Thyroid gland (tissue), 4 donors: ENCODE results near the gene SPI1. TPM values are rescaled to one million over a fixed set of nuclear protein-coding genes. Genes with fewer than 3 reads are reported as not detected.

ENCODE experiments used
- DNase-seq, 2 donors: peaks; one replicate each; pipeline ENCODE4 v3.0.0-alpha.2; 2019
- H3K27ac ChIP-seq, 3 donors: fragments of 200-600 bp; sonication (generic); 1 replicate in 2 of 3; 2 replicates in 1 of 3; pipeline ENCODE4 v1.5.1; 2016 to 2019; ENCODE audit warnings: mild to moderate bottlenecking in 1 of 3, moderate library complexity in 1 of 3
- H3K27me3 ChIP-seq: fragments of 200-600 bp; sonication (generic); one replicate; pipeline ENCODE4 v1.5.1; 2019
- H3K36me3 ChIP-seq, 2 donors: fragments of 200-600 bp; sonication (generic); one replicate each; pipeline ENCODE4 v1.5.1; 2016 to 2019
- H3K4me1 ChIP-seq, 2 donors: fragments of 200-600 bp; sonication (generic); one replicate each; pipeline ENCODE4 v1.5.1; 2017 to 2019
- H3K4me3 ChIP-seq, 3 donors: fragments of 200-600 bp; sonication (generic); replicated peaks in 1 of 3; 1 replicate in 2 of 3; 2 replicates in 1 of 3; pipeline ENCODE4 v1.5.1; 2016; ENCODE audit warnings: mild to moderate bottlenecking in 1 of 3
- H3K9me3 ChIP-seq: fragments of 200-600 bp; sonication (generic); one replicate; pipeline ENCODE4 v1.5.1; 2017
- CTCF ChIP-seq, 6 experiments: fragments of 200-600 bp in 3 of 6; fragments of 450-650 bp in 3 of 6; sonication (generic) in 3 of 6; IDR thresholded peaks; one replicate each; pipeline ENCODE4 v1.5.1; 2016 to 2019; ENCODE audit warnings: antibody characterized with exemption in 6 of 6, mild to moderate bottlenecking in 2 of 6, inconsistent platforms in 1 of 6, moderate library complexity in 1 of 6
- POLR2A ChIP-seq, 2 donors: fragments of 450-650 bp; IDR thresholded peaks; one replicate each; pipeline ENCODE4 v1.6.1; 2017; ENCODE audit warnings: antibody characterized with exemption in 2 of 2, mild to moderate bottlenecking in 2 of 2, moderate library complexity in 1 of 2
- WGBS, 2 donors: methylation state at CpG; one replicate each; pipeline ENCODE4 v1.1.5; 2017; 5-methylcytosine and 5-hydroxymethylcytosine counted together
- intact Hi-C: fragments of 100-400 bp; cut with DNase I; formaldehyde crosslinking; loops from one replicate; pipeline ENCODE4 v1.15.1; 2023
- total RNA-seq, 4 donors: library from RNA; depleted of rRNA; stranded (reverse); fragments of >200 nt; gene quantifications; one replicate each; pipeline ENCODE4 v1.2.3, GENCODE V29; 2016

The SPI1 gene
- total RNA-seq, 4 donors from 2014 or later, result 4.8 to 18.0 (median 5.8) TPM

GRCh38 chr11:47374720-47375019, 3.7 kb downstream of the SPI1 start:
- Histone ChIP-seq H3K27me3 (no peaks in the 10 kb centered on the region), H3K4me1 (peaks cover 19 to 28% of the 10 kb centered on the region in 2 donors), H3K9me3 (no peaks in the 10 kb centered on the region), H3K27ac (no peak overlapping the region), H3K4me3 (no peak overlapping the region), H3K36me3 (no peaks in the 10 kb centered on the region)
- TF ChIP-seq CTCF (IDR thresholded peaks at IDR 0.05) (no peak), POLR2A (IDR thresholded peaks at IDR 0.05) (no peak)
- 82 to 98% methylated on average over 4 to 5 of the region's 5 CpGs for WGBS, 2 donors
- DNase-seq, result no peak
- intact Hi-C loops, result loop anchor here (5.0 kb wide), 1 partner anchor 78 kb away; no protein-coding TSS in a partner anchor

- H3K4me1 ChIP-seq, result peaks cover 19 to 28% of the 10 kb centered on the region in 2 donors
- intact Hi-C loops, result loop anchor here (5.0 kb wide), 1 partner anchor 78 kb away; no protein-coding TSS in a partner anchor
Measured at GRCh38 chr11:47373876-47374719, 4.2 kb downstream of the SPI1 start.

GRCh38 chr11:47372422-47372821, 5.9 kb downstream of the SPI1 start:
- peaks cover 17 to 22% of the 10 kb centered on the region in 2 donors for H3K4me1 ChIP-seq
- WGBS, 2 donors, result 81 to 88% methylated on average over 7 of the region's 7 CpGs
- intact Hi-C loops, result loop anchor here (5.0 kb wide), 1 partner anchor 80 kb away; no protein-coding TSS in a partner anchor
- DNase-seq, result no peak
- no peaks in the 10 kb centered on the region for H3K9me3 ChIP-seq
- no peak overlapping the region for H3K4me3 ChIP-seq
- no peak overlapping the region for H3K27ac ChIP-seq
- no peak for TF ChIP-seq POLR2A (IDR thresholded peaks at IDR 0.05)
- TF ChIP-seq CTCF (IDR thresholded peaks at IDR 0.05), result no peak
- no peaks in the 10 kb centered on the region for H3K27me3 ChIP-seq
- no peaks in the 10 kb centered on the region for H3K36me3 ChIP-seq

More at GRCh38 chr11:47373876-47374719, 4.2 kb downstream of the SPI1 start:
- H3K36me3 ChIP-seq, result no peaks in the 10 kb centered on the region
- H3K27me3 ChIP-seq, result no peaks in the 10 kb centered on the region
- peak overlapping the region in 1 of 3 donors; percentile 11 for H3K27ac ChIP-seq
- 30 to 39% methylated on average over 13 to 14 of the region's 19 CpGs for WGBS, 2 donors
- no peaks in the 10 kb centered on the region for H3K9me3 ChIP-seq
- no peak for TF ChIP-seq POLR2A (IDR thresholded peaks at IDR 0.05)
- peak; percentile 80 to 97 (median 86) for TF ChIP-seq CTCF (IDR thresholded peaks at IDR 0.05)
- H3K4me3 ChIP-seq, result no peak overlapping the region
- DNase-seq, result peak; percentile 83 to 87

- peaks cover 0 to 4% of the 10 kb centered on the region in 2 donors for H3K4me1 ChIP-seq
- H3K9me3 ChIP-seq, result no peaks in the 10 kb centered on the region
- 59 to 68% methylated on average over 3 of the region's 3 CpGs for WGBS, 2 donors
- intact Hi-C loops, result loop anchor here (5.0 kb wide), 1 partner anchor 83 kb away; no protein-coding TSS in a partner anchor
- TF ChIP-seq CTCF (IDR thresholded peaks at IDR 0.05) (no peak), POLR2A (IDR thresholded peaks at IDR 0.05) (no peak)
- no peaks in the 10 kb centered on the region for H3K36me3 ChIP-seq
- no peak overlapping the region for H3K4me3 ChIP-seq
- H3K27me3 ChIP-seq, result no peaks in the 10 kb centered on the region
- H3K27ac ChIP-seq, result no peak overlapping the region
- DNase-seq, result no peak
Measured at GRCh38 chr11:47369676-47370075, 8.7 kb downstream of the SPI1 start.

GRCh38 chr11:47366020-47366490, 12.3 kb downstream of the SPI1 start:
- no peaks in the 10 kb centered on the region for H3K9me3 ChIP-seq
- no peaks in the 10 kb centered on the region for H3K36me3 ChIP-seq
- no peak for DNase-seq
- H3K27me3 ChIP-seq, result no peaks in the 10 kb centered on the region
- 61 to 80% methylated on average over 1 of the region's 1 CpG for WGBS, 2 donors
- no peak overlapping the region for H3K4me3 ChIP-seq
- H3K4me1 ChIP-seq, result no peaks in the 10 kb centered on the region
- intact Hi-C loops, result no loop called here
- TF ChIP-seq CTCF (IDR thresholded peaks at IDR 0.05) (no peak), POLR2A (IDR thresholded peaks at IDR 0.05) (no peak)
- H3K27ac ChIP-seq, result no peak overlapping the region
